T-helper 22 cell (primary cell): ENCODE results near the gene SNX18.
"Not testable (repeated sequence)": the region's sequence is repeated elsewhere in the genome, so short reads cannot be mapped to it uniquely, and the experiment has no call there.

Experiments used
- DNase-seq: peaks from one replicate; pipeline ENCODE4 v3.0.0-alpha.2; 2020; ENCODE audit warnings: low read depth

SNX18 gene

DNA sequence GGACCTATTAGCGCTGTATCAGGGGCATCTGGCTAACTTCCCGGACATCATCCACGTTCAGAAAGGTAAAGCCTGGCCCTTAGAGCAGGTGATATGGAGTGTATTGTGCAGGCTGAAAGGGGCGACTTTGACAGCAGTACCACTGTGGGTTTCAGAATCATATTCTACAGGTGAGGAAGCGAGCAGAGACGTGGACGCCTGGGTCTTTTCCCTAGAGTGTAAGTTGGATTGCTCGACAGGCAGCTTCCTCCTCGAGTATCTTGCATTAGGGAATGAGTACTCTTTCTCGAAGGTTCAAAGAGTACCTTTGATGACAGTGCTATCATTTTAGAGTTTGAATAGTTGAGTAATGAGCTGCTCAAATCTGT, 1.9 kb downstream of the SNX18 start:
- no peak for DNase-seq

GRCh38 chr5:54520438-54520846, 2.9 kb downstream of the SNX18 start:
- no peak for DNase-seq

DNA sequence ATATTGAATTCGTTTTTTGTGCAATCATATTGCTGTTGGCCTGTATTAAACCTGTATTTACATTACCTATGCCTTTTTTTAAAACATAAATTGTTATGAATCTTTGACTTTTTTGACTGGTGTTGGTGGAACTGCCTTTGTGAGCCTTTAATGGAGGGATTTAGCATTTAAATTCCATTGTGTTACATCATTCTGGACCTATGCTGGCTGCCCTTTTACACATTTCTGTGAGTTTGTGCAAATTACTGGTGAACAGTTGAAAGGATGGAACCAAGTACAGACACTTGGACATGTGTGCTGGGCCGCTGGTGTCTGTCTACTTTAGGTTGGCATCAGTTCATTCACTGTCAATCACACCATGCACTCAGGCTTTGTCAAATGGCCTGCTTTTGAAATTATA, 3.4 kb downstream of the SNX18 start:
- DNase-seq: no peak

- DNase-seq: no peak
These were observed 4.4 kb downstream of the SNX18 start for GRCh38 chr5:54521856-54522479.

- no peak for DNase-seq
These were observed 6.0 kb downstream of the SNX18 start for GRCh38 chr5:54523534-54523933.

DNA sequence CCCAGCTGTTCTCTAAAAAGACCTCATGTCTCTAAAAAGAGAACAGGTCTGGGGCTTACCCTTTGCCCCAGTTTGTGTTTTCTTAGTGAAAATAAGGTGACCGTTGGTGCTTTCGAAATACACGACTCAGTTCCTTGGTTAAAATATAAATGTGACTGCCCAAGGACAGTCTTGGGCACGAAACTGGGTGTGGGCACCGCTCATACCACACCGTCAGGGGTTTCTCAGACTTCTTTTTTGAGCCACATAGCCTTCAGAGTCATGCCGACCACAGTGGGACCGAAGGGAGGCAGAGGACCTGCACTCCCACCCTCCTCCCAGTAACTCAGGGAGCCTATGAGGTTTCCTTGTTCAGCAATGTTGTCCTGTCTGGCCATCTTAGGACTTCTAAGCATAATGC, 6.5 kb downstream of the SNX18 start:
- DNase-seq: no peak

DNA sequence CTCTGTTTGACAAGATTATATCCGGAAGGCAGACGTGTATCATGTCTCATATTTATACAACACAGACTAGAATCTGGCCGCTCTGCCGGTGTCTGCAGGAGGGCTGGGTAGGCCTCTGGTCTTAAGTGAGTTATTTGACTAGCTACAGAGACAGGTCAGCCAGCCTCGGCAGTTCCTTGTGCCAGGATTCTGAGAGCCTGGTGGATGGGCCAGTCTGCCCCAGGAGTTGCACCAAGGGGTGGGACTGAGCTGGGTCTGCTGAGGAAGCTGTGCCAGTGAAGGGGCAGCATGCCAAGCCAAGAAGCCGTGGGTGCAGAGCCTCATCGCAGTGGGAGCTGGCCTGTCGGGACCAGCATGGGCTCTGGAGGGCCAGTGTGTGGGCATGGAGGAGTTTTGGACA, 7.1 kb downstream of the SNX18 start:
- DNase-seq: no peak

GRCh38 chr5:54525261-54525660, 7.7 kb downstream of the SNX18 start:
- no peak for DNase-seq

DNA sequence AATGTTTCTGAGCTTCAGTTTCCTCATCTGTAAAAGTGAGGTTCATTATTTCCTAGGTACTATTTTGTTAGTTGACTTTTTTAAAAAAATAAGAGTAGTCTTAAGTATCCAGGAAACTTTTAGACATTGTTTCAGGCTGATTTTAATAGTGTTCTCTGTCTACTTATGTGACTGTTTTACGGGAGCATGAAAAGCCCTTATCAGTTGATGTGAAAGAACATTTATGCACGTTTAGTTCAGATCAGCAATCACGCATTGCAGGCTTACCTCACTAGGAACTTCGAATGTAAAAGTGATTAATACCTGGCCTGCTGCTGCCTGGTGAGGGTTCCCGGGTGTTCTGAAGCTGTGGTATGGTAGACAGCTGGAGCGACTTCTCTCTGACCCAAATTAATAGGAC, 8.1 kb downstream of the SNX18 start:
- no peak for DNase-seq

- no peak for DNase-seq
These were observed 9.2 kb downstream of the SNX18 start for GRCh38 chr5:54526604-54527288.

GRCh38 chr5:54528633-54529209, 11.2 kb downstream of the SNX18 start:
- DNase-seq: no peak

- DNase-seq: no peak
These were observed 12.0 kb downstream of the SNX18 start for GRCh38 chr5:54529565-54529964.

DNA sequence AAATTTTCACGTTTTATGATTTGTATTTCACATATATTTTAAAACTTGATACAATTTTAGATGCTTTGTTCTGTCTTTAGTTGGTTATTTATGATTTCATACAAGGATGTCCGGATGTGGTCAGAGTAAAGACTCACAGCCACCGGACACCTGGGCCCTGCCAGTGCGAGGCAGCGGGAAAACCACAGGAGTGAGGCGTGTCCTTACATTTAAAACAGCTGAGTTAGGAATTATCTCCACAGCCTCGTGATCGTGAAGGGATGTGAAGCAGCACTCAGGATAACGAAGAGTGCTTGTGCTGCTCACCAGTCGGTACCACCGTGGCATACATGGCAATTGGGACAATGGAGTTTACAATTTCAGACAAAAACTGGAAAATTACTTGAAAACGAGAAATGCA, 14.0 kb downstream of the SNX18 start:
- DNase-seq: no peak

DNA sequence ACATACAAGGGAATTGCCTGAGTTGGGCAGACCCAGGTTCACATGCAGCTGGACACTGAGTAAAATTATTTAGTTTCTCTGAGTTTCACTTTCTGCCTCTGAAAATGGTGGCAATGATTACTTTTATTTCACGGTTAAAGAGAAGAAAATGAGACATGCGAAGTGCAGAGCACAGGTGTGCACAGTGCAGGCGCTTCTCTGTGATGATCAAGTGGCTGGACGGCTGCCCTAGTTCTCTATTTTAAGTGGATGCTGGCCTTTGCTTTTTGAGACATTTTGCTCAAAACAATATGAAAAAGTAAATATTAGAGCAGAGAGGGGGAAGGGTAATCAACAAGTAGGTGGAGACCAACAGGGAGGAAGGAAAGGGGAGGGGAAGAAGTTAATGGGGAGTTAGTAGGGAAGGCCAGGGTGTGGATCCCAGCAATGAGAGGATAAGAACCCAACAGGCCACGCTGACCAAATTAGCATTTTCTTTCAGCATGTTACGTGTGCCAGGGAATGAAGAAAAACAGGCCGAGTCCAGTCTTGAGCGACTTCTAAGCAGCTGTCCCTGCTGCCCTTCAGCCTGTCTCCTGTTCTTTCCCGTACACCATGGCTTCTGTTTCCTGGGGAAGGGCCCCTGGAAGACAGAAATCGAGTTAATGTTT, 16.1 kb downstream of the SNX18 start:
- DNase-seq: no peak

GRCh38 chr5:54534191-54535004, 16.8 kb downstream of the SNX18 start:
- DNase-seq: no peak

DNA sequence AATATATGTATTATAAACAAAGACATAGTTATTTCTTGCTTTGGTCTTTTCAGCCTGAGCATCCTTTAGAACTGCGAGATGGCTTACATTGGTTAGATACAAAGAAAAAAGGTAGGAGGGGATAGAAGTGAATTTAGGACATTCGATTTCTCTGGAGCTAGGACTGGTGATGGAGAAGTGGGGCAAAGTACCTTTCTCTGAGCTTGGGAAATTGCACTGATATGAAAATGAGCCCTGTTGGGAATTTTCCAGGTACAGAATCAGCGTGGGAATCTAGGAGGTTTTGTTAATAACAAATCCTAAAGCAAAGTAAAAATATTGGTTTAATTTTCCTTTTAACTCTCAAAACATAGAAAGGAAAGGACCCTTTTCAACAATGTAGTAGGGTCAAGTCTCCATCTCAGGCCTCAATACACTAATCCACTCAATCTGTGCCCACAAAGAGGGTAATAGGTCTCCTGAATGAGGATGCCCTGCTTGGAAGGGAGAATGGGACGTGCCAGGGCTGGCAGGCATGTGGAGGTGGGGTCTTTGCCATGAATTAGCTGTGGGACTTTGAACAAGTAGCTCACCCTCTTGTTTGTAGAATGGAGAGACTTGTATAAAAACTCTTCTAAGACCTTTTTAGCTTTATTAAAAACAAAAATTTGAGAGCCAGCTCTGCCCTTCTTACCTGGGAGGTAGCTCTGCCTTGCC, 17.7 kb downstream of the SNX18 start:
- DNase-seq: no peak

DNA sequence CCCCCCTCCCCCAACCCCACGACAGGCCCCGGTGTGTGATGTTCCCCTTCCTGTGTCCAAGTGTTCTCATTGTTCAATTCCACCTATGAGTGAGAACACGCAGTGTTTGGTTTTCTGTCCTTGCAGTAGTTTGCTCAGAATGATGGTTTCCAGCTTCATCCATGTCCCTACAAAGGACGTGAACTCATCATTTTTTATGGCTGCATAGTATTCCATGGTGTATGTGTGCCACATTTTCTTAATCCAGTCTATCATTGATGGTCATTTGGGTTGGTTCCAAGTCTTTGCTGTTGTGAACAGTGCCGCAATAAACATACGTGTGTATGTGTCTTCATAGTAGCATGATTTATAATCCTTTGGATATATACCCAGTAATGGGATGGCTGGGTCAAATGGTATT, 18.8 kb downstream of the SNX18 start:
- not testable (repeated sequence) for DNase-seq

DNA sequence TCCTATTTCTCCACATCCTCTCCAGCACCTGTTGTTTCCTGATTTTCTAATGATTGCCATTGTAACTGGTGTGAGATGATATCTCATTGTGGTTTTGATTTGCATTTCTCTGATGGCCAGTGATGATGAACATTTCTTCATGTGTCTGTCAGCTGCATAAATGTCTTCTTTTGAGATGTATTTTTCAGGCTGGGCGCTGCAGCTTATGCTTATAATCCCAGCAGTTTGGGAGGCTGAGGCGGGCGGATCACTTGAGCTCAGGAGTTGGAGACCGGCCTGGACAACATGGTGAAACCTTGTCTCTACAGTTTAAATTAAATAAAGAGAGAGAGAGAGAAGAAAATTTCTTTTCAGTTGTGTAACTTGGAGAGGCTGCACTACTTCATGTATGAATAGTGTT, 19.3 kb downstream of the SNX18 start:
- not testable (repeated sequence) for DNase-seq

DNA sequence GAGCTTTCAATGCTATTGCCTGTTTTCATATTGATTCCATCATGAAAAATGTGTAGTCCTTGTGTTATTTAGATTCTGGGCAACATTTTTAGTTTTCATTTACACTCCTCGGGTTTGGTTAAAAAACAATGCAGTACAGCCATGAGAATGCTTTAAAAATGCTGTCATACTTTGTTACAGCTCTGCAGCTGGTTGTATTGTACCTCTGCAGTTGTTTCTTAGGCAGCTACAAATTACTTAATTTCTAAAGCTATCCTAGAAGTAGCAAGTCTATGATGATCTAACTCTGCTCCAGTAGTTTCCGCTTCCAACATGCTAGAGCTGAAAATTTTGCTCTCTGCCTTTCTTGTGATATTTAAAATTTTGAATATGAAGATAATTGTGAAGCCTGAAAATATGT, 20.2 kb downstream of the SNX18 start:
- DNase-seq: no peak

GRCh38 chr5:54538156-54538555, 20.6 kb downstream of the SNX18 start:
- DNase-seq: no peak

GRCh38 chr5:54539001-54539400, 21.4 kb downstream of the SNX18 start:
- DNase-seq: no peak

DNA sequence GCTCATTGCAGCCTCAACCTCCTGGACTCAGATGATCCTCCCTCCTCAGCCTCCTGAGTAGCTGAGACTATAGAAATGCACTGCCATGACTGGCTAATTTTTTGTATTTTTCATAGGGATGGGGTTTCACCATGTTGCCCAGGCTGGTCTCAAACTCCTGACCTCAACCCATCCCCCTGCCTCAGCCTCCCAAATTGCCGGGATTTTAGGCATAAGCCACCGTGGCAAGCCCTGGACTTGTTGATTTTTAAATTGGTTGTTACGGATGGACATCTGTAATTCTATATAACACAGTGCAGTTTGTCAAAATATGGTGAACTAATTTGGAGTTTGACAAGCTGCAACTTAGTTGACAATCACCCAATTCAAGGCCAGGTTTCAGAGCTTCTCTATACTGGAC, 22.7 kb downstream of the SNX18 start:
- no peak for DNase-seq
